Endothelial cell of umbilical vein (primary cell): ENCODE results near the gene RASL11A. TPM values are rescaled to one million over a fixed set of nuclear protein-coding genes. Genes with fewer than 3 reads are reported as not detected.

Experiments used
- BruUV-seq: library from RNA; stranded (reverse); fragments of 400-500 nt; replicated peaks from 2 replicates; lab custom pipeline; 2021; lab: Mats Ljungman, UMichigan
- CTCF ChIA-PET: fragments of 300-600, 350-600 bp; sonication (Branson Sonifier 250); formaldehyde crosslinking; loops from one replicate; lab custom pipeline; 2021; ENCODE audit warnings: antibody characterized with exemption, inconsistent platforms; lab: Charles Lee
- POLR2A ChIA-PET: fragments of 300-600, 350-600 bp; sonication (Branson Sonifier 250); formaldehyde crosslinking; loops from one replicate; lab custom pipeline; 2021; ENCODE audit warnings: antibody characterized with exemption, inconsistent platforms; lab: Charles Lee
- DNase-seq: peaks from one replicate; pipeline ENCODE4 v3.0.0-alpha.2; 2011; ENCODE audit warnings: low read depth, low spot score
- FAIRE-seq: peaks from 2 replicates; lab custom pipeline; 2011; peaks lifted over from hg19 to GRCh38; lab: Jason Lieb, UNC
- H2AFZ ChIP-seq: 2 replicates; pipeline ENCODE4 v1.6.0; 2012; ENCODE audit warnings: low read depth, low read length, control low read depth, inconsistent platforms
- H3K27ac ChIP-seq: 2 replicates; pipeline ENCODE4 v1.5.1; 2011; ENCODE audit warnings: low read depth, mild to moderate bottlenecking, control low read depth, low read length, moderate library complexity; ENCODE audit not compliant: insufficient read depth
- H3K27me3 ChIP-seq, 2 experiments: 2 replicates each; pipeline versions ENCODE4 v1.6.0 to v1.6.1; 2011; ENCODE audit warnings: low read length in 2 of 2, mixed read lengths in 1 of 2; ENCODE audit not compliant: control insufficient read depth in 2 of 2, insufficient read depth in 2 of 2
- H3K36me3 ChIP-seq, 2 experiments: 2 replicates in 1 of 2; 3 replicates in 1 of 2; pipeline ENCODE4 v1.5.1; 2011; ENCODE audit warnings: low read length in 2 of 2, mild to moderate bottlenecking in 1 of 2, moderate library complexity in 1 of 2; ENCODE audit not compliant: control insufficient read depth in 2 of 2, insufficient read depth in 2 of 2; ENCODE audit errors: extremely low read depth in 1 of 2
- H3K4me1 ChIP-seq: 3 replicates; pipeline ENCODE4 v1.5.1; 2011; ENCODE audit warnings: mild to moderate bottlenecking, low read length; ENCODE audit not compliant: control insufficient read depth, insufficient read depth; ENCODE audit errors: extremely low read depth
- H3K4me2 ChIP-seq: 2 replicates; pipeline ENCODE4 v1.6.1; 2011; ENCODE audit warnings: low read length, control low read depth, mixed read lengths; ENCODE audit not compliant: insufficient read depth
- H3K4me3 ChIP-seq, 3 experiments: fragments of 200-600 bp in 1 of 3; sonication (generic), shearing (Covaris generic) in 1 of 3; replicated peaks in 1 of 3; 2 replicates each; pipeline ENCODE4 v1.5.1; 2011 to 2016; ENCODE audit warnings: control low read depth in 3 of 3, low read length in 3 of 3, mild to moderate bottlenecking in 2 of 3, inconsistent platforms in 1 of 3, low read depth in 1 of 3, moderate library complexity in 1 of 3; ENCODE audit not compliant: insufficient read depth in 1 of 3
- H3K79me2 ChIP-seq: 2 replicates; pipeline ENCODE4 v1.6.0; 2012; ENCODE audit warnings: low read length, inconsistent platforms; ENCODE audit not compliant: control insufficient read depth, insufficient read depth
- H3K9ac ChIP-seq: replicated peaks from 2 replicates; pipeline ENCODE3; 2011; ENCODE audit warnings: low read length, control low read depth; ENCODE audit not compliant: insufficient read depth; ENCODE audit errors: extremely low read depth
- H3K9me1 ChIP-seq: replicated peaks from 3 replicates; pipeline ENCODE4 v1.6.0; 2011; ENCODE audit warnings: mild to moderate bottlenecking, low read length; ENCODE audit not compliant: control insufficient read depth, insufficient read depth; ENCODE audit errors: extremely low read depth
- H3K9me3 ChIP-seq: replicated peaks from 2 replicates; pipeline ENCODE4 v1.5.1; 2012; ENCODE audit warnings: low read length, inconsistent platforms; ENCODE audit not compliant: control insufficient read depth, insufficient read depth
- H4K20me1 ChIP-seq: replicated peaks from 2 replicates; pipeline ENCODE3; 2011; ENCODE audit warnings: mild to moderate bottlenecking, low read length; ENCODE audit not compliant: control insufficient read depth, insufficient read depth; ENCODE audit errors: extremely low read depth
- CTCF ChIP-seq, 2 donors: IDR thresholded peaks; 1 replicate in 1 of 2; 2 replicates in 1 of 2; pipeline ENCODE4 v1.5.1; 2011; ENCODE audit warnings: low read length in 2 of 2, mild to moderate bottlenecking in 2 of 2, moderate library complexity in 2 of 2, control low read depth in 1 of 2, inconsistent platforms in 1 of 2, low read depth in 1 of 2; ENCODE audit not compliant: insufficient read depth in 1 of 2; ENCODE audit errors: extremely low read depth in 1 of 2
- EZH2 ChIP-seq: IDR thresholded peaks from 2 replicates; pipeline ENCODE4 v1.6.1; 2012; ENCODE audit warnings: borderline replicate concordance, low read depth, mild to moderate bottlenecking, moderate library complexity, low read length, inconsistent platforms; ENCODE audit not compliant: severe bottlenecking
- FOS ChIP-seq: IDR thresholded peaks from 2 replicates; pipeline ENCODE4 v1.6.1; 2011; ENCODE audit warnings: mild to moderate bottlenecking, low read length, moderate library complexity, borderline replicate concordance; ENCODE audit not compliant: insufficient read depth
- GATA2 ChIP-seq: IDR thresholded peaks from 2 replicates; pipeline ENCODE4 v1.7.0; 2011; ENCODE audit warnings: low read depth, mild to moderate bottlenecking, moderate library complexity, mixed read lengths, low read length; ENCODE audit not compliant: insufficient read length, insufficient read depth
- JUN ChIP-seq: IDR thresholded peaks from 2 replicates; pipeline ENCODE4 v1.6.1; 2011; ENCODE audit warnings: borderline replicate concordance, low read depth; ENCODE audit not compliant: insufficient read length, insufficient read depth
- MAX ChIP-seq: IDR thresholded peaks from 2 replicates; pipeline ENCODE4 v1.6.1; 2011; ENCODE audit not compliant: insufficient read depth, insufficient read length
- MYC ChIP-seq: IDR thresholded peaks from one replicate; pipeline ENCODE4 v1.6.1; 2011; ENCODE audit warnings: mild to moderate bottlenecking, low read depth, low read length
- POLR2A ChIP-seq: IDR thresholded peaks from 2 replicates; pipeline ENCODE4 v1.6.1; 2012; ENCODE audit warnings: low read depth, mild to moderate bottlenecking, control low read depth, low read length
- POLR2AphosphoS5 ChIP-seq: IDR thresholded peaks from 2 replicates; pipeline ENCODE4 v1.6.1; 2012; ENCODE audit warnings: low read depth, mild to moderate bottlenecking, control low read depth, low read length, moderate library complexity; ENCODE audit not compliant: insufficient read depth
- dilution Hi-C: fragments of 300-500 bp; cut with MboI; formaldehyde crosslinking; loops from one replicate; pipeline ENCODE4 v1.15.0; 2019; ENCODE audit warnings: low sequenced_read_pairs; ENCODE audit not compliant: extremely low pct_ligation_motif_present
- intact Hi-C: fragments of 100-400 bp; cut with micrococcal nuclease; formaldehyde crosslinking; loops from one replicate; pipeline ENCODE4 v1.10.0; 2022
- polyA plus RNA-seq, 4 experiments: library from polyadenylated mRNA; depleted of rRNA in 3 of 4; stranded (reverse) in 3 of 4; unstranded in 1 of 4; fragments of >200 nt; gene quantifications; 2 replicates each; pipeline versions ENCODE4 v1.2.1 to v1.2.3, GENCODE V29; 2011 to 2012; ENCODE audit warnings: missing spikeins in 1 of 4
- total RNA-seq: library from RNA; stranded (reverse); gene quantifications from 2 replicates; pipeline ENCODE4 v1.2.3, GENCODE V29; 2021

Gene RASL11A
- total and polyA plus RNA-seq, 2 donors (not counting 3 experiments of a cell fraction or from before 2014, with no cell fraction given) = 1.2 to 1.3 TPM

- FAIRE-seq (no peak), DNase-seq (no peak)
- Histone ChIP-seq H3K79me2 (no peaks in the 10 kb centered on the region), H3K4me2 (no peak overlapping the region), H2AFZ (no peak overlapping the region), H3K4me3 (no peak overlapping the region), H3K27ac (no peak overlapping the region), H3K9ac (no peak overlapping the region), H4K20me1 (no peaks in the 10 kb centered on the region), H3K36me3 (no peaks in the 10 kb centered on the region), H3K9me3 (no peaks in the 10 kb centered on the region), H3K9me1 (no peaks in the 10 kb centered on the region), H3K27me3 (peaks cover 6 to 7% of the 10 kb centered on the region in 2 experiments), H3K4me1 (no peaks in the 10 kb centered on the region)
- POLR2A ChIA-PET = no interaction called here
- TF ChIP-seq MYC (no peak), POLR2A (no peak), CTCF (IDR thresholded peaks at IDR 0.05; ENCODE audit: extremely low read depth in 1 of 2, insufficient read depth in 1 of 2, low read depth in 1 of 2, low read length in 2 of 2) (no peak), EZH2 (no peak), POLR2AphosphoS5 (no peak), JUN (no peak), GATA2 (no peak), FOS (no peak), MAX (no peak)
- CTCF ChIA-PET = interaction anchor here (1.0 to 1.4 kb wide), 2 partner anchors 11 to 59 kb away, joined by 4 read pairs; no protein-coding TSS in a partner anchor
- intact Hi-C loops (no loop called here), dilution Hi-C loops (no loop called here)
- no TSS peak for BruUV-seq
Observed at GRCh38 chr13:27302643-27303262, 32.1 kb downstream of the RASL11A start.
